H9 (cell line): ENCODE data around the gene TRIOBP. TPM values are rescaled to one million over a fixed set of nuclear protein-coding genes. Genes with fewer than 3 reads are reported as not detected.

ENCODE experiments used
- DNase-seq: peaks from one replicate; pipeline ENCODE4 v3.0.0-alpha.2; 2017
- H2AFZ ChIP-seq: one replicate; pipeline ENCODE4 v1.6.1; 2013; ENCODE audit warnings: mild to moderate bottlenecking, low read length, control low read depth, moderate library complexity
- H2AK5ac ChIP-seq: 2 replicates; pipeline ENCODE4 v1.6.1; 2013; ENCODE audit warnings: low read length, control low read depth, mixed read lengths; ENCODE audit not compliant: insufficient read length
- H2BK120ac ChIP-seq: one replicate; pipeline ENCODE4 v1.6.1; 2013; ENCODE audit warnings: low read depth, mild to moderate bottlenecking, low read length, control low read depth, inconsistent platforms; ENCODE audit not compliant: poor library complexity, severe bottlenecking
- H2BK12ac ChIP-seq: 2 replicates; pipeline ENCODE4 v1.6.1; 2013; ENCODE audit warnings: low read length, control low read depth, mixed read lengths, low read depth; ENCODE audit not compliant: insufficient read length
- H2BK15ac ChIP-seq: 2 replicates; pipeline ENCODE4 v1.6.1; 2013; ENCODE audit warnings: low read depth, low read length, control low read depth
- H2BK20ac ChIP-seq: one replicate; pipeline ENCODE4 v1.6.1; 2013; ENCODE audit warnings: low read depth, mild to moderate bottlenecking, low read length, control low read depth, inconsistent platforms; ENCODE audit not compliant: poor library complexity, severe bottlenecking
- H2BK5ac ChIP-seq: 2 replicates; pipeline ENCODE4 v1.6.1; 2013; ENCODE audit warnings: low read length, control low read depth, mixed read lengths; ENCODE audit not compliant: insufficient read length
- H3K14ac ChIP-seq: 2 replicates; pipeline ENCODE4 v1.6.1; 2013; ENCODE audit warnings: low read length, control low read depth; ENCODE audit not compliant: insufficient read depth
- H3K18ac ChIP-seq: 2 replicates; pipeline ENCODE4 v1.6.1; 2013; ENCODE audit warnings: low read depth, mild to moderate bottlenecking, mixed read lengths, low read length, control low read depth; ENCODE audit not compliant: insufficient read length
- H3K23ac ChIP-seq: 2 replicates; pipeline ENCODE4 v1.6.1; 2013; ENCODE audit warnings: low read length, control low read depth, mixed read lengths, low read depth; ENCODE audit not compliant: insufficient read length
- H3K23me2 ChIP-seq: 2 replicates; pipeline ENCODE4 v1.6.1; 2013; ENCODE audit warnings: low read depth, mild to moderate bottlenecking, mixed read lengths, low read length, control low read depth; ENCODE audit not compliant: insufficient read length, poor library complexity, severe bottlenecking
- H3K27ac ChIP-seq: 2 replicates; pipeline ENCODE4 v1.5.1; 2013; ENCODE audit warnings: low read length, control low read depth, mixed read lengths, low read depth; ENCODE audit not compliant: insufficient read length
- H3K27me3 ChIP-seq: 2 replicates; pipeline ENCODE4 v1.6.1; 2013; ENCODE audit warnings: low read length, control low read depth, inconsistent platforms; ENCODE audit not compliant: insufficient read depth
- H3K4ac ChIP-seq: 2 replicates; pipeline ENCODE4 v1.6.1; 2013; ENCODE audit warnings: low read depth, mild to moderate bottlenecking, control low read depth, inconsistent platforms, low read length, moderate library complexity
- H3K4me1 ChIP-seq: 2 replicates; pipeline ENCODE4 v1.6.1; 2013; ENCODE audit warnings: low read length, control low read depth, inconsistent platforms; ENCODE audit not compliant: insufficient read depth
- H3K4me2 ChIP-seq: 2 replicates; pipeline ENCODE4 v1.6.1; 2013; ENCODE audit warnings: low read length, control low read depth, mixed read lengths; ENCODE audit not compliant: insufficient read length, insufficient read depth
- H3K56ac ChIP-seq: 2 replicates; pipeline ENCODE4 v1.6.1; 2013; ENCODE audit warnings: low read depth, mild to moderate bottlenecking, mixed read lengths, low read length, control low read depth; ENCODE audit not compliant: insufficient read length
- H3K79me1 ChIP-seq: 2 replicates; pipeline ENCODE4 v1.6.1; 2013; ENCODE audit warnings: low read depth, mild to moderate bottlenecking, moderate library complexity, low read length, control low read depth, inconsistent platforms; ENCODE audit not compliant: insufficient read depth, poor library complexity, severe bottlenecking
- H3K79me2 ChIP-seq: 2 replicates; pipeline ENCODE4 v1.6.1; 2013; ENCODE audit warnings: low read length, control low read depth, inconsistent platforms; ENCODE audit not compliant: insufficient read depth
- H3K9ac ChIP-seq: 2 replicates; pipeline ENCODE4 v1.6.1; 2013; ENCODE audit warnings: low read length, control low read depth, mixed read lengths; ENCODE audit not compliant: insufficient read length; ENCODE audit errors: extremely low read depth
- H3K9me3 ChIP-seq: one replicate; pipeline ENCODE4 v1.6.1; 2013; ENCODE audit warnings: low read depth, low read length, inconsistent platforms; ENCODE audit not compliant: control insufficient read depth
- H3T11ph ChIP-seq: one replicate; pipeline ENCODE4 v1.6.1; 2013; ENCODE audit warnings: mild to moderate bottlenecking, low read length, control low read depth, inconsistent platforms
- H4K20me1 ChIP-seq: one replicate; pipeline ENCODE4 v1.6.1; 2013; ENCODE audit not compliant: control insufficient read depth, insufficient read length, insufficient read depth
- H4K5ac ChIP-seq: 2 replicates; pipeline ENCODE4 v1.6.1; 2013; ENCODE audit warnings: low read depth, mild to moderate bottlenecking, mixed read lengths, low read length, control low read depth; ENCODE audit not compliant: insufficient read length
- H4K8ac ChIP-seq: replicated peaks from 2 replicates; pipeline ENCODE4 v1.6.1; 2013; ENCODE audit warnings: low read length, control low read depth, mixed read lengths, low read depth; ENCODE audit not compliant: insufficient read length
- H4K91ac ChIP-seq: 2 replicates; pipeline ENCODE4 v1.6.1; 2013; ENCODE audit warnings: low read depth, mild to moderate bottlenecking, moderate library complexity, mixed read lengths, low read length, control low read depth; ENCODE audit not compliant: insufficient read length
- H3K27ac Mint-ChIP-seq, 3 experiments: 2 replicates in 2 of 3; 3 replicates in 1 of 3; pipeline ENCODE4 v1.8.0; 2020 to 2021; ENCODE audit warnings: mixed read lengths in 3 of 3, mild to moderate bottlenecking in 1 of 3, moderate library complexity in 1 of 3
- H3K27me3 Mint-ChIP-seq: 2 replicates; pipeline ENCODE4 v1.8.0; 2021; ENCODE audit warnings: low read depth, mild to moderate bottlenecking, moderate library complexity, mixed read lengths
- H3K36me3 Mint-ChIP-seq, 3 experiments: 2 replicates in 2 of 3; 3 replicates in 1 of 3; pipeline ENCODE4 v1.8.0; 2020 to 2021; ENCODE audit warnings: low read depth in 3 of 3, mixed read lengths in 3 of 3; ENCODE audit not compliant: insufficient read depth in 1 of 3
- H3K4me1 Mint-ChIP-seq, 2 experiments: 2 replicates each; pipeline ENCODE4 v1.8.0; 2020; ENCODE audit warnings: mixed read lengths in 2 of 2
- H3K4me3 Mint-ChIP-seq, 2 experiments: 2 replicates in 1 of 2; 3 replicates in 1 of 2; pipeline ENCODE4 v1.8.0; 2020 to 2021; ENCODE audit warnings: mild to moderate bottlenecking in 2 of 2, mixed read lengths in 2 of 2, moderate library complexity in 1 of 2
- H3K9me3 Mint-ChIP-seq, 2 experiments: 2 replicates in 1 of 2; 3 replicates in 1 of 2; pipeline ENCODE4 v1.8.0; 2020; ENCODE audit warnings: mild to moderate bottlenecking in 2 of 2, mixed read lengths in 2 of 2, moderate library complexity in 1 of 2
- WGBS: extraction: QIAGEN DNeasy Blood & Tissue Kit; methylation state at CpG from one replicate; pipeline ENCODE4 v1.1.7; 2013; ENCODE audit warnings: missing lambda C conversion rate, low lambda C conversion rate, mixed read lengths; ENCODE audit not compliant: insufficient read length; ENCODE audit errors: extremely low coverage; 5-methylcytosine and 5-hydroxymethylcytosine counted together
- total RNA-seq: library from RNA; stranded (reverse); gene quantifications from 2 replicates; pipeline ENCODE4 v1.2.1, GENCODE V29; 2021
- TF ChIP-seq, protein P1 (sequence below): fragments of 200-600 bp; sonication (generic); conservative IDR thresholded peaks from 3 replicates; pipeline ENCODE4 v1.8.0; 2021; ENCODE audit warnings: antibody characterized with exemption, mild to moderate bottlenecking

Gene TRIOBP
- total RNA-seq, 1 experiment from 2014 or later = 52.7 TPM

DNA sequence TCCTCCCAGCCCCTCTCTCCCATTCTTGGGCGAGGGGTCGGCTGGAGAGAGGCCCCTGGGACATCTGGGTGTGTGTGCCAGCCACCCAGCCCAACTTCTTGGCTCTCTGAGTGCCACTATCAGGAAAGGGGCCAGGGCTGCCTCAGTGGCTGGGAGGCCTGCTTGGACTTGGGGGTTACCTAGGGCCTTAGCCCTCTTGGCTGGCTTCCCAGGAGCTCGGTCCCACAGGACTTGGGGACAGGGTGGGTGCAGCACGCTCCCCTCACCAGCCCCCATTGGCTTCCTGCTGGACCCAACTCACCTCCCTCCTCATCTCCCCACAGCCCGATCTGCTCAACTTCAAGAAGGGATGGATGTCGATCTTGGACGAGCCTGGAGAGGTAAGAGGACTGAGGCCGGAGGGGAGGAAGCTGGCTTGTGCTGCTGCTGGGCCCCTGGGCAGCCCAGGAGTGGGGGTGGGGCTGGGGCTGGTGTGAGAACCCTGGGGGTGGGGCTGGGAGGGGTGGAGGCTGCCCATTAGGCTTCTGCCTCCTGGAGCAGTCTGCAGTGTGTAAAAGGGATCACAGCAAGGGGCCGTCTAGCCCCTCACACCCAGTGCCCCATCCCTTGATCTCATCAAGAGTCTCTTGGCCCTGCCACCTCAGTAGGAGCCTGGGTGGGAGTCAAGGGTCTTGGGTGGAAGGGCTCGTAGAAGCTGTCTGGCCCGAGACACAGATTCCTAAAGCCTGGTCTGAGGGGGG, 54.8 kb downstream of the TRIOBP start:
- no peaks in the 10 kb centered on the region for H3K4me1 ChIP-seq
- no peak overlapping the region for H4K8ac ChIP-seq
- no peak overlapping the region for H3K4ac ChIP-seq
- peaks cover 18 to 28% of the 10 kb centered on the region in 2 experiments for H3K4me1 Mint-ChIP-seq
- no peaks in the 10 kb centered on the region for H3K27me3 ChIP-seq
- H4K91ac ChIP-seq = no peak overlapping the region
- H3K9ac ChIP-seq = no peak overlapping the region
- TF ChIP-seq, protein P1, sequence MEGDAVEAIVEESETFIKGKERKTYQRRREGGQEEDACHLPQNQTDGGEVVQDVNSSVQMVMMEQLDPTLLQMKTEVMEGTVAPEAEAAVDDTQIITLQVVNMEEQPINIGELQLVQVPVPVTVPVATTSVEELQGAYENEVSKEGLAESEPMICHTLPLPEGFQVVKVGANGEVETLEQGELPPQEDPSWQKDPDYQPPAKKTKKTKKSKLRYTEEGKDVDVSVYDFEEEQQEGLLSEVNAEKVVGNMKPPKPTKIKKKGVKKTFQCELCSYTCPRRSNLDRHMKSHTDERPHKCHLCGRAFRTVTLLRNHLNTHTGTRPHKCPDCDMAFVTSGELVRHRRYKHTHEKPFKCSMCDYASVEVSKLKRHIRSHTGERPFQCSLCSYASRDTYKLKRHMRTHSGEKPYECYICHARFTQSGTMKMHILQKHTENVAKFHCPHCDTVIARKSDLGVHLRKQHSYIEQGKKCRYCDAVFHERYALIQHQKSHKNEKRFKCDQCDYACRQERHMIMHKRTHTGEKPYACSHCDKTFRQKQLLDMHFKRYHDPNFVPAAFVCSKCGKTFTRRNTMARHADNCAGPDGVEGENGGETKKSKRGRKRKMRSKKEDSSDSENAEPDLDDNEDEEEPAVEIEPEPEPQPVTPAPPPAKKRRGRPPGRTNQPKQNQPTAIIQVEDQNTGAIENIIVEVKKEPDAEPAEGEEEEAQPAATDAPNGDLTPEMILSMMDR = no peak
- no peaks in the 10 kb centered on the region for H3K9me3 Mint-ChIP-seq
- peaks cover 6% of the 10 kb centered on the region for H3K23me2 ChIP-seq
- WGBS = no CpG with 5 or more reads among the region's 11 CpGs
- H3K36me3 Mint-ChIP-seq = peaks cover 12 to 34% (median 31%) of the 10 kb centered on the region in 3 experiments; a peak in 6 of 7 replicates
- DNase-seq = no peak
- H3K56ac ChIP-seq = no peak overlapping the region
- H2BK5ac ChIP-seq = no peak overlapping the region
- H4K5ac ChIP-seq = no peak overlapping the region
- H3K4me3 Mint-ChIP-seq = no peak overlapping the region
- H2BK12ac ChIP-seq = no peak overlapping the region
- no peak overlapping the region for H3T11ph ChIP-seq
- no peak overlapping the region for H3K23ac ChIP-seq
- no peaks in the 10 kb centered on the region for H3K79me1 ChIP-seq
- no peak overlapping the region for H3K27ac Mint-ChIP-seq
- H3K27ac ChIP-seq = no peak overlapping the region
- no peak overlapping the region for H2AK5ac ChIP-seq
- no peak overlapping the region for H2AFZ ChIP-seq
- H3K9me3 ChIP-seq = no peaks in the 10 kb centered on the region
- H2BK20ac ChIP-seq = no peak overlapping the region
- no peaks in the 10 kb centered on the region; the same call in 1 of the 2 replicates for H3K27me3 Mint-ChIP-seq
- H2BK120ac ChIP-seq = no peak overlapping the region
- H3K18ac ChIP-seq = no peak overlapping the region
- no peaks in the 10 kb centered on the region for H4K20me1 ChIP-seq
- no peak overlapping the region for H3K4me2 ChIP-seq
- no peak overlapping the region; the same call in 1 of the 2 replicates for H3K14ac ChIP-seq
- H3K79me2 ChIP-seq = no peaks in the 10 kb centered on the region
- no peak overlapping the region for H2BK15ac ChIP-seq
